Naive thymus-derived CD4-positive, alpha-beta T cell (primary cell): ENCODE data around the gene RNASE3. TPM values are rescaled to one million over a fixed set of nuclear protein-coding genes. Genes with fewer than 3 reads are reported as not detected.
"Not testable (repeated sequence)": the region's sequence is repeated elsewhere in the genome, so short reads cannot be mapped to it uniquely, and the experiment has no call there.

Experiments
- ATAC-seq: fragments of 150-1000 bp; cut with Tn5 transposase; 2 replicates; pipeline ENCODE4 v1.10.0; 2021; ENCODE audit warnings: mild to moderate bottlenecking, moderate library complexity
- CTCF ChIA-PET: fragments of 350-600 bp; sonication (Branson Sonifier 250); formaldehyde crosslinking; loops from one replicate; lab custom pipeline; 2021; ENCODE audit warnings: antibody characterized with exemption; lab: Charles Lee
- POLR2A ChIA-PET: fragments of 350-600 bp; sonication (Branson Sonifier 250); formaldehyde crosslinking; loops from one replicate; lab custom pipeline; 2021; ENCODE audit warnings: antibody characterized with exemption, inconsistent platforms; lab: Charles Lee
- DNase-seq, 9 donors: peaks; one replicate each; pipeline versions ENCODE4 v3.0.0 to v3.0.0-alpha.2; 2020 to 2022; ENCODE audit warnings: mixed read lengths in 1 of 9
- H3K27ac ChIP-seq: one replicate; pipeline ENCODE4 v1.7.0; 2013; ENCODE audit warnings: mild to moderate bottlenecking, low read depth, low read length, moderate library complexity
- H3K27me3 ChIP-seq, 2 donors: one replicate each; pipeline ENCODE4 v1.7.0; 2013; ENCODE audit warnings: low read length in 2 of 2, mild to moderate bottlenecking in 2 of 2, moderate library complexity in 2 of 2; ENCODE audit not compliant: control insufficient read depth in 2 of 2, insufficient read depth in 2 of 2
- H3K36me3 ChIP-seq, 3 experiments: 1 replicate in 2 of 3; 2 replicates in 1 of 3; pipeline ENCODE4 v1.7.0; 2013; ENCODE audit warnings: low read length in 3 of 3, mild to moderate bottlenecking in 3 of 3, moderate library complexity in 1 of 3; ENCODE audit not compliant: insufficient read depth in 3 of 3, control insufficient read depth in 2 of 3
- H3K4me1 ChIP-seq, 2 donors: one replicate each; pipeline ENCODE4 v1.7.0; 2013; ENCODE audit warnings: low read length in 2 of 2, mild to moderate bottlenecking in 2 of 2, moderate library complexity in 1 of 2; ENCODE audit not compliant: control insufficient read depth in 2 of 2, insufficient read depth in 2 of 2
- H3K4me3 ChIP-seq: 2 replicates; pipeline ENCODE4 v1.7.0; 2013; ENCODE audit warnings: mild to moderate bottlenecking, low read length
- H3K9me3 ChIP-seq, 3 experiments: 1 replicate in 2 of 3; 2 replicates in 1 of 3; pipeline ENCODE4 v1.7.0; 2013; ENCODE audit warnings: low read length in 3 of 3; ENCODE audit not compliant: control insufficient read depth in 2 of 3
- H3K27ac Mint-ChIP-seq, 9 donors: one replicate each; pipeline ENCODE4 v1.8.0; 2020 to 2022; ENCODE audit warnings: mixed read lengths in 9 of 9, mild to moderate bottlenecking in 8 of 9, moderate library complexity in 5 of 9, inconsistent platforms in 2 of 9
- H3K27me3 Mint-ChIP-seq, 5 donors: one replicate each; pipeline ENCODE4 v1.8.0; 2021 to 2022; ENCODE audit warnings: mixed read lengths in 5 of 5, mild to moderate bottlenecking in 1 of 5
- H3K36me3 Mint-ChIP-seq, 5 donors: one replicate each; pipeline ENCODE4 v1.8.0; 2020 to 2022; ENCODE audit warnings: mixed read lengths in 5 of 5, mild to moderate bottlenecking in 3 of 5, inconsistent platforms in 1 of 5
- H3K4me1 Mint-ChIP-seq, 7 donors: one replicate each; pipeline ENCODE4 v1.8.0; 2020 to 2022; ENCODE audit warnings: mixed read lengths in 7 of 7, mild to moderate bottlenecking in 3 of 7, inconsistent platforms in 1 of 7
- H3K4me3 Mint-ChIP-seq, 10 donors: one replicate each; pipeline ENCODE4 v1.8.0; 2020 to 2022; ENCODE audit warnings: mild to moderate bottlenecking in 10 of 10, mixed read lengths in 10 of 10, moderate library complexity in 6 of 10, inconsistent platforms in 2 of 10
- H3K9me3 Mint-ChIP-seq, 11 donors: one replicate each; pipeline ENCODE4 v1.8.0; 2020 to 2022; ENCODE audit warnings: mixed read lengths in 11 of 11, mild to moderate bottlenecking in 4 of 11, inconsistent platforms in 1 of 11, moderate library complexity in 1 of 11
- intact Hi-C, 2 donors: fragments of 100-400 bp; cut with micrococcal nuclease; formaldehyde crosslinking; loops; one replicate each; pipeline ENCODE4 v1.15.1; 2023
- polyA plus RNA-seq, 2 donors: library from polyadenylated mRNA; unstranded; fragments of 300-500 nt; fragmentation: Illumina TruSeq; gene quantifications; one replicate each; pipeline ENCODE4 v1.2.3, GENCODE V29; 2021
- total RNA-seq, 6 experiments: library from RNA in 5 of 6; stranded (reverse) in 5 of 6; gene quantifications; 1 replicate in 5 of 6; 2 replicates in 1 of 6; pipeline ENCODE4 v1.2.3 and lab custom pipeline; 2021 to 2026

The RNASE3 gene
- total and polyA plus RNA-seq, 7 experiments from 2014 or later: 1.1 TPM; not detected in 6

DNA sequence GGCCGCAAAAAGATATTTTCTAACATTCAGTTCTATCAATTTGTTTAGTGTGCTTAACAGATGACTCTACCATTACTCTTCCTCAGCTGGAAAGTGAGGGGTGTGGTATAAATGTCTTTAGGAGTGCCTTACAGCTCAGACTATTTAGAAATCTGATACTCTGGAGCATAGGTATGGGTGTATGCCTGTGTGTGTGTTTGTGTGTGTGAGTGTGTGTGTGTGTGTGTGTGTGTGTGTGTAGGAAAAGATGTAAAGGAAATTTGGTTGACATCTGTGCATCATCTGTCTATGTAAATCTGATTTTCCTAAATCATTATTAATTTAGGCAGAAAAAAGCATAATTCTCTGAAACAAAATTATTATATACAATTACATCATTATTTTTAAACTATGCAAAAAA lies 16.0 kb downstream of the RNASE3 start:
- no peak overlapping the region for H3K4me3 ChIP-seq
- H3K27ac ChIP-seq: no peak overlapping the region
- H3K9me3 ChIP-seq: no peaks in the 10 kb centered on the region
- Mint-ChIP-seq H3K9me3 (peaks cover 0 to 2% (median 0%) of the 10 kb centered on the region in 11 donors), H3K4me3 (no peak overlapping the region), H3K27ac (no peak overlapping the region), H3K36me3 (no peaks in the 10 kb centered on the region), H3K27me3 (peaks cover 0 to 35% (median 22%) of the 10 kb centered on the region in 5 donors), H3K4me1 (peaks cover 0 to 8% (median 0%) of the 10 kb centered on the region in 7 donors)
- no peaks in the 10 kb centered on the region for H3K27me3 ChIP-seq
- ChIA-PET CTCF (no interaction called here), POLR2A (no interaction called here)
- ATAC-seq (no peak), DNase-seq (no peak)
- intact Hi-C loops: no loop called here
- no peaks in the 10 kb centered on the region for H3K36me3 ChIP-seq
- no peaks in the 10 kb centered on the region for H3K4me1 ChIP-seq

GRCh38 chr14:20910822-20911221 lies 19.6 kb downstream of the RNASE3 start:
- DNase-seq, POLR2A ChIA-PET, H3K4me3 Mint-ChIP-seq, H3K36me3 ChIP-seq, intact Hi-C loops, H3K27ac ChIP-seq, H3K4me1 ChIP-seq, H3K9me3 Mint-ChIP-seq, H3K4me3 ChIP-seq, H3K4me1 Mint-ChIP-seq, H3K36me3 Mint-ChIP-seq, H3K9me3 ChIP-seq, ATAC-seq, CTCF ChIA-PET, H3K27ac Mint-ChIP-seq, H3K27me3 ChIP-seq: not testable (repeated sequence)
- H3K27me3 Mint-ChIP-seq: peaks cover 4 to 36% (median 22%) of the 10 kb centered on the region in 5 donors

DNA sequence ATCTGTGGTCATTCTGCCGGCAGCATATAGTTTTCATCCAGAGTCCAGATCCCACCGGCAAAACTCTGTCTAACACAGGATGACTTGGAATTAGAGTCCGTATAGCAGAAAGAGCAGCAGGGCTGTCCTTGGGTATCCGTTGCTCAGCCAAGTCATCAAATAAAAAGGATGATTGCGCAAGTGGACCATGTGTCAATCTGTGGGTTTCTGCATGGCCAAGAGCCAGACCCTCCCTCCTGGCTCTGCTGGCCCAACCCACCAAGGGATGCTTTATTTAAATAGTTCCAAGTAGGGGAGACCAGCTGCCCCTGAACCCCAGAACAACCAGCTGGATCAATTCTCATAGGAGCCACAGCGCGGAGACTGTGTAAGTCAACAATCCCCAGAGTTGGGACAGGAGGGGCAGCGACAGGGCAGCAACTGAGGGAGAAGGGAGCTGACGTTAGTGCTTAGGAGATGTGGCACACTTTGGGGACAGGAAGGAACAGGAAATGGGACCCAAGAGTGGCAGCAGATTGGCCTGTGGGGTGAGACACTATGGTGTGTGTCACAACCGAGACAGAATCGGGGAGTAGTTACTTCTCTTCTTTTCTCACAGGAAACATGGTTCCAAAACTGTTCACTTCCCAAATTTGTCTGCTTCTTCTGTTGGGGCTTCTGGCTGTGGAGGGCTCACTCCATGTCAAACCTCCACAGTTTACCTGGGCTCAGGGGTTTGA lies 28.0 kb downstream of the RNASE3 start:
- H3K36me3 Mint-ChIP-seq, H3K9me3 ChIP-seq, H3K4me1 ChIP-seq, intact Hi-C loops, H3K36me3 ChIP-seq, H3K4me1 Mint-ChIP-seq, H3K27me3 ChIP-seq, H3K4me3 Mint-ChIP-seq, H3K27ac ChIP-seq, POLR2A ChIA-PET, H3K27ac Mint-ChIP-seq, DNase-seq, H3K9me3 Mint-ChIP-seq, CTCF ChIA-PET, H3K4me3 ChIP-seq: not testable (repeated sequence)
- ATAC-seq: peak; percentile 64
- H3K27me3 Mint-ChIP-seq: peaks cover 18 to 44% (median 27%) of the 10 kb centered on the region in 5 donors

GRCh38 chr14:20923766-20924297 lies 32.6 kb downstream of the RNASE3 start:
- Mint-ChIP-seq H3K27me3 (peaks cover 12 to 47% (median 31%) of the 10 kb centered on the region in 5 donors), H3K9me3 (peaks cover 5 to 25% (median 11%) of the 10 kb centered on the region in 11 donors), H3K36me3 (peaks cover 0 to 13% (median 0%) of the 10 kb centered on the region in 5 donors)
- H3K36me3 ChIP-seq, DNase-seq, ATAC-seq, H3K4me1 Mint-ChIP-seq, POLR2A ChIA-PET, H3K27me3 ChIP-seq, intact Hi-C loops, H3K4me1 ChIP-seq, H3K4me3 ChIP-seq, H3K27ac Mint-ChIP-seq, H3K9me3 ChIP-seq, H3K4me3 Mint-ChIP-seq, CTCF ChIA-PET, H3K27ac ChIP-seq: not testable (repeated sequence)

DNA sequence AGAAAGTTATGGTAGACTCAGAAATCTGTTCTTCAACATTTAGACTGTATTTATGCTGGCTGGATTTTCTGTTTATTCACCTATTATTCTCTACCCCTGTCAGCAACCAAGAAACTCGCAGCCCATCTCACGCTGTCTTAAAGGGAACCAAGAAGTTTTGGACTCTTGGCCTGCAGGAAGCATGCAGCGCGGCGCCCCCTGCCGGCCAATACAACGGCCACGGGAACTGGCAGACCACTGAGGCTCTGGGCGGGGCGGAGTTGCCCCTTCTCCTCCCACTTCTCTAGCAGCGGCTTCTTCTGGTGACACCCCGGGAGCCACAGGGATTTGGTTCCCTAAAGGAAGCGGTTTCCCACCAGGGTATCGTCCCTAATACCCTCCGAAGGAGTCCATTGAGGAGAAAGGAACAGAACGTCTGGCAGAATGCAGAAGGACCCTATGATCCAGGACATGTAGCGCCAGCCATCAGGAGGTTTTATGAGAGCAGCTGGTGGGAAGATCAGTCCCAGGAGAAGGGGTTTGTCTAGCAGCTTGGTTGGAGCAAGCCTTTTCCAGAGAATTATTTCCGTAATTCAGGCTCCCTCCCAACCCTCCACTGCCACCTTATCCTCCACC lies 43.1 kb downstream of the RNASE3 start:
- ChIA-PET CTCF (no interaction called here), POLR2A (no interaction called here)
- no peak overlapping the region for H3K27ac Mint-ChIP-seq
- H3K4me1 ChIP-seq: no peaks in the 10 kb centered on the region
- peaks cover 0 to 2% (median 0%) of the 10 kb centered on the region in 7 donors for H3K4me1 Mint-ChIP-seq
- no peaks in the 10 kb centered on the region for H3K9me3 ChIP-seq
- no peak overlapping the region for H3K4me3 Mint-ChIP-seq
- H3K36me3 ChIP-seq: no peaks in the 10 kb centered on the region
- DNase-seq (peak in 4 of 9 donors; percentile 4 to 27 (median 10)), ATAC-seq (no peak)
- H3K27ac ChIP-seq: no peak overlapping the region
- H3K27me3 Mint-ChIP-seq: peaks cover 0 to 8% (median 7%) of the 10 kb centered on the region in 5 donors
- H3K4me3 ChIP-seq: no peak overlapping the region
- no peaks in the 10 kb centered on the region for H3K27me3 ChIP-seq
- H3K36me3 Mint-ChIP-seq: no peaks in the 10 kb centered on the region
- intact Hi-C loops: no loop called here
- H3K9me3 Mint-ChIP-seq: peaks cover 0 to 2% (median 0%) of the 10 kb centered on the region in 11 donors

GRCh38 chr14:20935303-20935984 lies 44.3 kb downstream of the RNASE3 start:
- H3K4me3 ChIP-seq: no peak overlapping the region
- POLR2A ChIA-PET: no interaction called here
- Mint-ChIP-seq H3K36me3 (no peaks in the 10 kb centered on the region), H3K9me3 (peaks cover 0 to 2% (median 0%) of the 10 kb centered on the region in 11 donors), H3K4me3 (no peak overlapping the region), H3K4me1 (peaks cover 0 to 2% (median 0%) of the 10 kb centered on the region in 7 donors), H3K27ac (peak overlapping the region in 1 of 9 donors; percentile 53), H3K27me3 (peaks cover 0 to 8% (median 3%) of the 10 kb centered on the region in 5 donors)
- DNase-seq (no peak), ATAC-seq (no peak)
- CTCF ChIA-PET: no interaction called here
- H3K36me3 ChIP-seq: no peaks in the 10 kb centered on the region
- no peaks in the 10 kb centered on the region for H3K9me3 ChIP-seq
- intact Hi-C loops: no loop called here
- no peak overlapping the region for H3K27ac ChIP-seq
- no peaks in the 10 kb centered on the region for H3K4me1 ChIP-seq
- H3K27me3 ChIP-seq: no peaks in the 10 kb centered on the region
